Measurements from ENCODE around the gene SCRT2. TPM values are rescaled to one million over a fixed set of nuclear protein-coding genes. Genes with fewer than 3 reads are reported as not detected.

Gene SCRT2
- total and polyA plus RNA-seq, 9 of the 15 experiments (the other 6 are each of a cell fraction or from before 2014, with no cell fraction given): 0.04 to 0.75 (median 0.13) TPM; not detected in 2

DNA sequence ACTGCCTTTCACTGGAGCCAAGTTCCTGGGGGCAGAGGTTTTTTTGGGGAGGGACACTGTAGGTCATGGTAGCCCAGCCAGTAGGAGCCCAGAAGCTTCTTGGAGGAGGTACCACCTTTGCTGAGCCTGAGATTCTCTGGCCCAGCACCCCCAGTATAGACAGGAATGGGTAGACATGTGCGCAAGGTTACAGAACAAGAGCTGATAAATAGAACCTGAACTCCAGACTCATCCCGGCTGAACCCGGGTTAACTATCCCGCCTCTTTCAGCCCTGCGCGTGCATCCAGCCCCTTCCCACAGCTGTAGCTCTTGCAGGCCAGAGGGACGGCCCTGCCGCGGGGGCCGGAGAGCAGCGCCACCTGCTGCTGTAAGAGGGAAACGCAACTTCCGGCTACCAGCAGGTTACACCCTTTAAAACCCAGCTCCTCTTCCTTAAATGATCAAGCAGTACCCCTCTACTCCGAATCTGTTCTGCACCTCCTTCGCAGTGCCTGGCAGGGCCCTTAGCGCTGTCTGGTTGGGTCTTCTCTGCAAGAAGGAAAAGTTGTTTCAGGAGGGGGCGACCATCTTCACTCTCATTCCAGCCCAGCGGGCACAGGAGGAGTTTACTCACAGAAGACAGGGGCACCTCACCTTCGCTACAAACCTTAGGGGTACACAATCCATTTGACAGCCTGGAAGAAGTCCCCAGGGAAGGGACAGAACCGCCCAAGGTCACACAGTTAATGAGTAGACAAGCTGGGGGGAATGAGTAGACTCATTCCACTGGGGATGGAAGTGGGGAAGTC is 30.1 kb downstream of the SCRT2 start (continued):
- TF ChIP-seq NR2F6 (CRISPR knock-in tag; IDR thresholded peaks at IDR 0.05) (no peak), TCFL5 (CRISPR knock-in tag; conservative IDR thresholded peaks at IDR 0.05) (no peak), ZBED1 (IDR thresholded peaks at IDR 0.05) (no peak), TCF3 (CRISPR knock-in tag; IDR thresholded peaks at IDR 0.05) (no peak), NFRKB (IDR thresholded peaks at IDR 0.05; ENCODE audit: low read depth) (no peak), GTF2A2 (tag; IDR thresholded peaks at IDR 0.05) (no peak), MTA3 (IDR thresholded peaks at IDR 0.05; ENCODE audit: borderline replicate concordance) (no peak), MYC (IDR thresholded peaks at IDR 0.05; ENCODE audit: low read depth, low read length) (no peak), MYC (CRISPR knock-in tag; IDR thresholded peaks at IDR 0.05; ENCODE audit: borderline replicate concordance, low read depth) (no peak), CC2D1A (IDR thresholded peaks at IDR 0.05) (no peak), NCOA2 (IDR thresholded peaks at IDR 0.05; ENCODE audit: partially characterized antibody in 2 of 2) (no peak), ZFP36 (IDR thresholded peaks at IDR 0.05; ENCODE audit: low read depth, low read length, partially characterized antibody) (no peak)
- TF ChIP-seq, protein P1, sequence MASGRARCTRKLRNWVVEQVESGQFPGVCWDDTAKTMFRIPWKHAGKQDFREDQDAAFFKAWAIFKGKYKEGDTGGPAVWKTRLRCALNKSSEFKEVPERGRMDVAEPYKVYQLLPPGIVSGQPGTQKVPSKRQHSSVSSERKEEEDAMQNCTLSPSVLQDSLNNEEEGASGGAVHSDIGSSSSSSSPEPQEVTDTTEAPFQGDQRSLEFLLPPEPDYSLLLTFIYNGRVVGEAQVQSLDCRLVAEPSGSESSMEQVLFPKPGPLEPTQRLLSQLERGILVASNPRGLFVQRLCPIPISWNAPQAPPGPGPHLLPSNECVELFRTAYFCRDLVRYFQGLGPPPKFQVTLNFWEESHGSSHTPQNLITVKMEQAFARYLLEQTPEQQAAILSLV (tag; IDR thresholded peaks at IDR 0.05): no peak
- TF ChIP-seq, protein P2, sequence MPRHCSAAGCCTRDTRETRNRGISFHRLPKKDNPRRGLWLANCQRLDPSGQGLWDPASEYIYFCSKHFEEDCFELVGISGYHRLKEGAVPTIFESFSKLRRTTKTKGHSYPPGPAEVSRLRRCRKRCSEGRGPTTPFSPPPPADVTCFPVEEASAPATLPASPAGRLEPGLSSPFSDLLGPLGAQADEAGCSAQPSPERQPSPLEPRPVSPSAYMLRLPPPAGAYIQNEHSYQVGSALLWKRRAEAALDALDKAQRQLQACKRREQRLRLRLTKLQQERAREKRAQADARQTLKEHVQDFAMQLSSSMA (CRISPR knock-in tag; IDR thresholded peaks at IDR 0.05): no peak
- TF ChIP-seq, protein P3, sequence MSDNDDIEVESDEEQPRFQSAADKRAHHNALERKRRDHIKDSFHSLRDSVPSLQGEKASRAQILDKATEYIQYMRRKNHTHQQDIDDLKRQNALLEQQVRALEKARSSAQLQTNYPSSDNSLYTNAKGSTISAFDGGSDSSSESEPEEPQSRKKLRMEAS (CRISPR knock-in tag; IDR thresholded peaks at IDR 0.05): peak; percentile 48; the same call in 1 of the 2 replicates
- TF ChIP-seq, protein P4, sequence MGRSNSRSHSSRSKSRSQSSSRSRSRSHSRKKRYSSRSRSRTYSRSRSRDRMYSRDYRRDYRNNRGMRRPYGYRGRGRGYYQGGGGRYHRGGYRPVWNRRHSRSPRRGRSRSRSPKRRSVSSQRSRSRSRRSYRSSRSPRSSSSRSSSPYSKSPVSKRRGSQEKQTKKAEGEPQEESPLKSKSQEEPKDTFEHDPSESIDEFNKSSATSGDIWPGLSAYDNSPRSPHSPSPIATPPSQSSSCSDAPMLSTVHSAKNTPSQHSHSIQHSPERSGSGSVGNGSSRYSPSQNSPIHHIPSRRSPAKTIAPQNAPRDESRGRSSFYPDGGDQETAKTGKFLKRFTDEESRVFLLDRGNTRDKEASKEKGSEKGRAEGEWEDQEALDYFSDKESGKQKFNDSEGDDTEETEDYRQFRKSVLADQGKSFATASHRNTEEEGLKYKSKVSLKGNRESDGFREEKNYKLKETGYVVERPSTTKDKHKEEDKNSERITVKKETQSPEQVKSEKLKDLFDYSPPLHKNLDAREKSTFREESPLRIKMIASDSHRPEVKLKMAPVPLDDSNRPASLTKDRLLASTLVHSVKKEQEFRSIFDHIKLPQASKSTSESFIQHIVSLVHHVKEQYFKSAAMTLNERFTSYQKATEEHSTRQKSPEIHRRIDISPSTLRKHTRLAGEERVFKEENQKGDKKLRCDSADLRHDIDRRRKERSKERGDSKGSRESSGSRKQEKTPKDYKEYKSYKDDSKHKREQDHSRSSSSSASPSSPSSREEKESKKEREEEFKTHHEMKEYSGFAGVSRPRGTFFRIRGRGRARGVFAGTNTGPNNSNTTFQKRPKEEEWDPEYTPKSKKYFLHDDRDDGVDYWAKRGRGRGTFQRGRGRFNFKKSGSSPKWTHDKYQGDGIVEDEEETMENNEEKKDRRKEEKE (IDR thresholded peaks at IDR 0.05; ENCODE audit: borderline replicate concordance in 1 of 2, control insufficient read depth in 1 of 2, low read depth in 2 of 2, low read length in 1 of 2): no peak
- TF ChIP-seq, protein P5, sequence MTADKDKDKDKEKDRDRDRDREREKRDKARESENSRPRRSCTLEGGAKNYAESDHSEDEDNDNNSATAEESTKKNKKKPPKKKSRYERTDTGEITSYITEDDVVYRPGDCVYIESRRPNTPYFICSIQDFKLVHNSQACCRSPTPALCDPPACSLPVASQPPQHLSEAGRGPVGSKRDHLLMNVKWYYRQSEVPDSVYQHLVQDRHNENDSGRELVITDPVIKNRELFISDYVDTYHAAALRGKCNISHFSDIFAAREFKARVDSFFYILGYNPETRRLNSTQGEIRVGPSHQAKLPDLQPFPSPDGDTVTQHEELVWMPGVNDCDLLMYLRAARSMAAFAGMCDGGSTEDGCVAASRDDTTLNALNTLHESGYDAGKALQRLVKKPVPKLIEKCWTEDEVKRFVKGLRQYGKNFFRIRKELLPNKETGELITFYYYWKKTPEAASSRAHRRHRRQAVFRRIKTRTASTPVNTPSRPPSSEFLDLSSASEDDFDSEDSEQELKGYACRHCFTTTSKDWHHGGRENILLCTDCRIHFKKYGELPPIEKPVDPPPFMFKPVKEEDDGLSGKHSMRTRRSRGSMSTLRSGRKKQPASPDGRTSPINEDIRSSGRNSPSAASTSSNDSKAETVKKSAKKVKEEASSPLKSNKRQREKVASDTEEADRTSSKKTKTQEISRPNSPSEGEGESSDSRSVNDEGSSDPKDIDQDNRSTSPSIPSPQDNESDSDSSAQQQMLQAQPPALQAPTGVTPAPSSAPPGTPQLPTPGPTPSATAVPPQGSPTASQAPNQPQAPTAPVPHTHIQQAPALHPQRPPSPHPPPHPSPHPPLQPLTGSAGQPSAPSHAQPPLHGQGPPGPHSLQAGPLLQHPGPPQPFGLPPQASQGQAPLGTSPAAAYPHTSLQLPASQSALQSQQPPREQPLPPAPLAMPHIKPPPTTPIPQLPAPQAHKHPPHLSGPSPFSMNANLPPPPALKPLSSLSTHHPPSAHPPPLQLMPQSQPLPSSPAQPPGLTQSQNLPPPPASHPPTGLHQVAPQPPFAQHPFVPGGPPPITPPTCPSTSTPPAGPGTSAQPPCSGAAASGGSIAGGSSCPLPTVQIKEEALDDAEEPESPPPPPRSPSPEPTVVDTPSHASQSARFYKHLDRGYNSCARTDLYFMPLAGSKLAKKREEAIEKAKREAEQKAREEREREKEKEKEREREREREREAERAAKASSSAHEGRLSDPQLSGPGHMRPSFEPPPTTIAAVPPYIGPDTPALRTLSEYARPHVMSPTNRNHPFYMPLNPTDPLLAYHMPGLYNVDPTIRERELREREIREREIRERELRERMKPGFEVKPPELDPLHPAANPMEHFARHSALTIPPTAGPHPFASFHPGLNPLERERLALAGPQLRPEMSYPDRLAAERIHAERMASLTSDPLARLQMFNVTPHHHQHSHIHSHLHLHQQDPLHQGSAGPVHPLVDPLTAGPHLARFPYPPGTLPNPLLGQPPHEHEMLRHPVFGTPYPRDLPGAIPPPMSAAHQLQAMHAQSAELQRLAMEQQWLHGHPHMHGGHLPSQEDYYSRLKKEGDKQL (CRISPR knock-in tag; IDR thresholded peaks at IDR 0.05; ENCODE audit: borderline replicate concordance): no peak

All from K562 (cell line).